SU-DHL-6 (cell line): ENCODE measurements around the gene CADM1.

ENCODE experiments used
- H2AFZ ChIP-seq: fragments of 200-600 bp; sonication (generic); 2 replicates; pipeline ENCODE4 v1.6.1; 2014; ENCODE audit warnings: low read depth, mild to moderate bottlenecking, moderate library complexity, mixed read lengths, antibody characterized with exemption, low read length; ENCODE audit not compliant: severe bottlenecking
- H3F3A ChIP-seq: fragments of 200-600 bp; shearing (Covaris generic); 2 replicates; pipeline ENCODE4 v1.6.0; 2016; ENCODE audit warnings: antibody characterized with exemption, mild to moderate bottlenecking; ENCODE audit not compliant: insufficient read depth
- H3K27ac ChIP-seq: fragments of 200-600 bp; sonication (generic); 2 replicates; pipeline ENCODE4 v1.5.1; 2016; ENCODE audit warnings: low read depth, mild to moderate bottlenecking, low read length, moderate library complexity, mixed read lengths
- H3K27me3 ChIP-seq: fragments of 200-600 bp; sonication (generic), shearing (Covaris generic); 2 replicates; pipeline ENCODE4 v1.6.0; 2014; ENCODE audit warnings: mild to moderate bottlenecking, low read length
- H3K36me3 ChIP-seq: fragments of 200-600 bp; sonication (generic); 2 replicates; pipeline ENCODE4 v1.6.1; 2014; ENCODE audit warnings: mild to moderate bottlenecking, low read length, mixed read lengths
- H3K4me2 ChIP-seq: fragments of 300-600, 200-600 bp; shearing (Covaris generic), sonication (generic); 2 replicates; pipeline ENCODE4 v1.6.0; 2014; ENCODE audit warnings: low read length, low read depth, mild to moderate bottlenecking; ENCODE audit not compliant: poor library complexity, severe bottlenecking
- H3K4me3 ChIP-seq: fragments of 200-600 bp; sonication (generic); 2 replicates; pipeline ENCODE4 v1.5.1; 2014; ENCODE audit warnings: antibody characterized with exemption, low read length, mild to moderate bottlenecking, mixed read lengths; ENCODE audit not compliant: insufficient read depth, poor library complexity, severe bottlenecking
- H3K79me2 ChIP-seq: fragments of 200-600 bp; sonication (generic); 2 replicates; pipeline ENCODE4 v1.6.1; 2014; ENCODE audit warnings: mild to moderate bottlenecking, low read length, moderate library complexity; ENCODE audit not compliant: insufficient read depth
- H3K9ac ChIP-seq: fragments of 200-600 bp; sonication (generic); 2 replicates; pipeline ENCODE4 v1.7.0; 2014; ENCODE audit warnings: mild to moderate bottlenecking, low read length
- H3K9me2 ChIP-seq: fragments of 200-600 bp; sonication (generic); replicated peaks from 2 replicates; pipeline ENCODE4 v1.6.1; 2014; ENCODE audit warnings: low read length; ENCODE audit not compliant: insufficient read depth
- H3K9me3 ChIP-seq: fragments of 200-600 bp; sonication (generic); 2 replicates; pipeline ENCODE4 v1.6.1; 2014; ENCODE audit warnings: low read length, mixed read lengths; ENCODE audit not compliant: insufficient read depth
- H4K20me1 ChIP-seq: fragments of 200-600 bp; sonication (generic); 2 replicates; pipeline ENCODE4 v1.6.1; 2014; ENCODE audit warnings: low read depth, mild to moderate bottlenecking, antibody characterized with exemption, low read length, moderate library complexity, mixed read lengths
- CTCF ChIP-seq: fragments of 200-600 bp; sonication (generic); IDR thresholded peaks from one replicate; pipeline ENCODE4 v1.5.1; 2017; ENCODE audit warnings: antibody characterized with exemption, mild to moderate bottlenecking, low read length, moderate library complexity; ENCODE audit not compliant: insufficient read depth, poor library complexity, severe bottlenecking
- EZH2phosphoT487 ChIP-seq: fragments of 200-600 bp; sonication (generic), shearing (Covaris generic); conservative IDR thresholded peaks from 2 replicates; pipeline ENCODE4 v1.6.1; 2018; ENCODE audit warnings: mild to moderate bottlenecking, antibody characterized with exemption, low read length, moderate library complexity, mixed read lengths

CADM1 gene

GRCh38 chr11:115518983-115519628, 14.9 kb upstream of the CADM1 start:
- H3K9me2 ChIP-seq, result no peaks in the 10 kb centered on the region
- no peak overlapping the region for H2AFZ ChIP-seq
- H3K4me3 ChIP-seq, result no peak overlapping the region
- H3K79me2 ChIP-seq, result no peaks in the 10 kb centered on the region
- H3K9ac ChIP-seq, result no peak overlapping the region
- no peaks in the 10 kb centered on the region for H3K27me3 ChIP-seq
- no peaks in the 10 kb centered on the region for H3K9me3 ChIP-seq
- no peaks in the 10 kb centered on the region for H4K20me1 ChIP-seq
- H3K36me3 ChIP-seq, result no peaks in the 10 kb centered on the region
- no peaks in the 10 kb centered on the region for H3F3A ChIP-seq
- TF ChIP-seq CTCF (no peak), EZH2phosphoT487 (no peak)
- no peak overlapping the region for H3K27ac ChIP-seq
- H3K4me2 ChIP-seq, result no peak overlapping the region

GRCh38 chr11:115515647-115516395, 11.6 kb upstream of the CADM1 start:
- Histone ChIP-seq H3K9me3 (no peaks in the 10 kb centered on the region), H3K27me3 (no peaks in the 10 kb centered on the region), H3K79me2 (no peaks in the 10 kb centered on the region), H2AFZ (no peak overlapping the region), H3F3A (no peaks in the 10 kb centered on the region), H3K4me3 (no peak overlapping the region), H3K4me2 (no peak overlapping the region), H3K36me3 (no peaks in the 10 kb centered on the region), H4K20me1 (no peaks in the 10 kb centered on the region), H3K27ac (no peak overlapping the region), H3K9me2 (no peaks in the 10 kb centered on the region), H3K9ac (no peak overlapping the region)
- TF ChIP-seq CTCF (no peak), EZH2phosphoT487 (no peak)

GRCh38 chr11:115506954-115507675, 2.9 kb upstream of the CADM1 start:
- H3K4me3 ChIP-seq, result no peak overlapping the region
- H3F3A ChIP-seq, result no peaks in the 10 kb centered on the region
- no peak overlapping the region for H3K27ac ChIP-seq
- TF ChIP-seq CTCF (no peak), EZH2phosphoT487 (no peak)
- H3K9me2 ChIP-seq, result no peaks in the 10 kb centered on the region
- H3K4me2 ChIP-seq, result no peak overlapping the region
- no peaks in the 10 kb centered on the region for H4K20me1 ChIP-seq
- H3K9ac ChIP-seq, result no peak overlapping the region
- H3K9me3 ChIP-seq, result no peaks in the 10 kb centered on the region
- no peaks in the 10 kb centered on the region for H3K79me2 ChIP-seq
- no peaks in the 10 kb centered on the region for H3K27me3 ChIP-seq
- no peak overlapping the region for H2AFZ ChIP-seq
- no peaks in the 10 kb centered on the region for H3K36me3 ChIP-seq
